Mononuclear cell (primary cell): ENCODE results near the gene ACD. TPM values are rescaled to one million over a fixed set of nuclear protein-coding genes. Genes with fewer than 3 reads are reported as not detected.

ENCODE experiments used
- H3K27me3 ChIP-seq: 2 replicates; pipeline ENCODE4 v1.6.0; 2011; ENCODE audit warnings: low read length, control low read depth; ENCODE audit not compliant: insufficient read depth
- H3K4me1 ChIP-seq: 2 replicates; pipeline ENCODE4 v1.5.1; 2011; ENCODE audit warnings: mild to moderate bottlenecking, low read length, control low read depth; ENCODE audit not compliant: insufficient read depth
- H3K4me3 ChIP-seq: 2 replicates; pipeline ENCODE4 v1.5.1; 2011; ENCODE audit warnings: mild to moderate bottlenecking, low read length, moderate library complexity
- H3K9me3 ChIP-seq: 2 replicates; pipeline ENCODE4 v1.5.1; 2011; ENCODE audit warnings: low read depth, mild to moderate bottlenecking, control low read depth, low read length
- total RNA-seq: library from RNA; depleted of rRNA; stranded (reverse); fragments of >200 nt; gene quantifications from one replicate; pipeline ENCODE4 v1.2.3, GENCODE V29; 2012

The ACD gene
- total RNA-seq, 1 donor, result 12.7 TPM

- peaks cover 47% of the 10 kb centered on the region for H3K4me1 ChIP-seq
- H3K9me3 ChIP-seq, result no peaks in the 10 kb centered on the region
- no peak overlapping the region for H3K4me3 ChIP-seq
- no peaks in the 10 kb centered on the region for H3K27me3 ChIP-seq
Observed at GRCh38 chr16:67668495-67669157, 8.6 kb upstream of the ACD start.

DNA sequence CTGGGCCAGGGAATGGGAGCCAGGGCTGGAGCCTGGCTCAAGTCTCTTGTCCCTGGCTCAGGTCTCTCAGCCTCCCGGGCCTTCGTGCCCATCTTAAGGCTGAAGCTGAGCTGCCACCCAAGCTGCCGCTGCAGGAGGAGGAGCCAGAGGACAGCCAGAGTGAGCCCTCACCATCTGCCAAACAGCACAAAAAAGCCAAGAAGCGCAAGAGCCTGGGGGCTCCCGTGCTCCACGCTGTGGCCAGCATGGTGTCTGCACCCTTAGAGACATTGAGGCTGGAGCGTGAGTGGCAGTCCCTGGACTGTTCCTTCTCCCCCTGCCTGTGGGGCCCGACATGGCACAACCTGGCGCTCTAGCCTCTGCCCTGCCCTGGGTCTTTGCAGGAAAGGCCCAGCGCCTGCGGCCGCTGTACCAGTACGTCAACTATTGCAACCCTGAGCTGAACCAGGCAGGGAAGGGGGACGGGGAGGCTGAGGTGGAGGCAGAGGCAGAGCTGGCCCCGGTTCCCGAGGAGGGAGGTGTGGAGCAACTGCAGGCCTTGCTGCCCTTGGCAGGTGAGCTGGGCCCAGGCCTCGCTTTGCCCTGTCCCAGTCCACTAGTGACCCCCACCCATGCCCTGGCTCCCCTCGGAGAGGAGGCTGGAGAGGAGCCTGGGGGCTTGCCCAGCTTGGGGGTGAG, 7.9 kb upstream of the ACD start:
- Histone ChIP-seq H3K27me3 (no peaks in the 10 kb centered on the region), H3K9me3 (no peaks in the 10 kb centered on the region), H3K4me1 (peaks cover 40% of the 10 kb centered on the region), H3K4me3 (no peak overlapping the region)

DNA sequence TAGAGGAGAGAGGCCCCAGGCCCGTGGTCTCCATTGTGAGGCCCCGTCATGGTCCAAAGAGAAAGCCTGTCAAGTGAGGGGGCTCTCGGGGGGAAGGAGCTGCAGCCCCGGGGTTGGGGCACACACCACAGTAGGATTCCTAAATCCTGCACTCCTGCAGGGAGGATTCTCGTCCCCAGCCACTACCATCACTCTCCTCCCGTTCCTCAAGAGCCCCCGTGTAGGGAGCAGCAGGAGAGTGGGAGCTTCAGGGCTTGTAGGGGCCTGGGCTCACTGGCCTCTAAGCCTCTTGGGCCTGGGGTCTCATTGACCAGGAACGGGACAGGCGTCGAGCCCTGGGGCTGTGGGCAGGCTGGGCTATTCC, 7.4 kb upstream of the ACD start:
- H3K4me1 ChIP-seq, result peaks cover 38% of the 10 kb centered on the region
- H3K4me3 ChIP-seq, result peak overlapping the region; percentile 79
- no peaks in the 10 kb centered on the region for H3K9me3 ChIP-seq

GRCh38 chr16:67666559-67667452, 6.7 kb upstream of the ACD start, which contains the start of the genes C16orf86 and ENKD1:
Gene C16orf86 (plus strand): TSS chr16:67666814. CDS start chr16:67666971, 157 bp downstream.
Gene ENKD1 (minus strand): TSS chr16:67666750. CDS start chr16:67666442, 308 bp downstream.
- peak within 1 kb of the TSS; percentile 79 for H3K4me3 ChIP-seq
- peaks cover 38% of the 10 kb centered on the region for H3K4me1 ChIP-seq
- no peaks in the 10 kb centered on the region for H3K27me3 ChIP-seq
- H3K9me3 ChIP-seq, result no peaks in the 10 kb centered on the region

More for the DNA sequence above, 7.4 kb upstream of the ACD start:
- H3K27me3 ChIP-seq, result no peaks in the 10 kb centered on the region

DNA sequence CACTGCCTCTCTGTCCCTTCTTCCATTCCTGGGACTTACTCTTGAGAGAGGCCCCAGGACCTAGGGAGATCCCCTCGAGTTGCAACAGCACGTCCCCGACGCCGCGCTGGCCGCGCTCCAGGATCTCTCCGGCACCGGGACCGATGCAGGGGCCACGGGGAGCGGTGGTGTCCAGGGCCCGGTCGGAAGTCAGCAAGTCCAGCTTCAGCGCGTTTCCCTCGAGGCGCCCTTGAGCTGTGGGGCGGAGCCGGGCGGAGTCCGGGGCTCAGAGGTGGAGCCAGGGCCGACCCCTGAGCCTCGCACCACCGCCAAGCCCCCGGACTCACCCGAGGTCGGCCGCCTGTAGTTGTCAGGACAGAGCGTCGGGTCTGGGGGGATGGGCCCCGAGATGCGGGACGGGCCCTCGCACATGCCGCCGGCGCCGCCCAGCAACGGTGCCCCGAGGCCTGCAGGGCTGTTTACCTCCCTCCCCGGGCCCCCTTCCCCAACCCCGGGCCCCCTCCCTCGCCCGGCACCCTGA, 6.0 kb upstream of the ACD start:
- Histone ChIP-seq H3K27me3 (no peaks in the 10 kb centered on the region), H3K4me3 (peak overlapping the region; percentile 79), H3K9me3 (no peaks in the 10 kb centered on the region), H3K4me1 (peaks cover 44% of the 10 kb centered on the region)

- H3K9me3 ChIP-seq, result no peaks in the 10 kb centered on the region
- H3K4me1 ChIP-seq, result peaks cover 46% of the 10 kb centered on the region
- no peak overlapping the region for H3K4me3 ChIP-seq
- no peaks in the 10 kb centered on the region for H3K27me3 ChIP-seq
Observed at GRCh38 chr16:67665598-67665997, 5.5 kb upstream of the ACD start.

DNA sequence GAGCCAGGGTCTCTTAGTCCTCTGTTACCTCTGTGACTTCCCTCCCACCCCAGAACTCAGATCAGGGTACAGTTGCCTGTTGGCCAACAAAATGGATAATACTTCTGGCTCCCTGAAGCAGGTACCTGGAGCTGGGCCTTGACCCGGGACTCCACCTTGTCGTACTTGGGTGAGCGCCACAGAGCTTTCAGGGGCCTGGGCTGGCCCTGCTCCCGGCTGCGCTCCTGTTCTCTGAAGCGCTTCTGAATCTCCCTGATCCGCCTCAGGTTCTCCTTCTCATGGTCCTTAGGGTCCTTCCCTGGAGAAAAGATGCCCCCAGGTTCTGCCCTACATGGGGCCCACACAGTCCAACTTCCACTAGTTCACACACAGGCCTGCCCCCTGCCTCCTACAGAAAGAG, 4.8 kb upstream of the ACD start:
- H3K9me3 ChIP-seq, result no peaks in the 10 kb centered on the region
- no peak overlapping the region for H3K4me3 ChIP-seq
- H3K4me1 ChIP-seq, result peaks cover 46% of the 10 kb centered on the region
- H3K27me3 ChIP-seq, result no peaks in the 10 kb centered on the region

DNA sequence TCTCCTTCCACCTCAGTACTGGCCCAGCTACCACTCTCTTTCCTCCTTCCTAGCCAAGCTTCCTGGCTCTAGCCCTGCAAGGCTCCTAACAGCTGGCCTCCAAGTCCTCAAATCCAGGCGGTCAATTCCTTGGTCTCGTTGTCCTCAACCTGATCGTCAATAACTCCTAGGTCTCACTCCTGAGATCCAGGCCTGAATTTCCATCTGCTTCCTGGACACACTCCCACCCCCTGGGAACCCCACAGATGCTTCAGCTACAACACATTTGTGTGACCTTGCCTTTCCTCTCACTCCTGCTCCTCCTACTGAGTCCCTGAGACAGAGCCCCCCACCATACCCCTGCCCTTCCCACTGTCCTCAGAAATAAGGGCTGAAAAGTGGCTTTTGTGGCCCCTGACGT, 4.2 kb upstream of the ACD start:
- peaks cover 49% of the 10 kb centered on the region for H3K4me1 ChIP-seq

DNA sequence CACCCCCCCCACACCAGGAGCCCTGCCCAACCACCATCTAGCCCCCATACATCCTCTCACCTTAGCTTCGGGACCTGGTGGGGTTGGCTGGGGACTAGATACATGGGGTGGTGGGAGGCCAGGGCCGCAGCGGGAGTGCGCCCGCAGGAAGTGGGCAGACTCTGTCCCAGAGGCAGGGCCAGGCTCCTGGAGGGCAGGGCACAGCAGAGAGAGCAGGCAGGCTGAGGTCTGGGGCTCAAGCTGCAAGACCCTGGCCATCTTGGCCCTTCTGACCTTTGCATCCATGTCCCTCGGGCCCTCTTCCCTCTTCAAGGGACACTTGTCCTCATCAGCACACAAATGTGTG, 3.8 kb upstream of the ACD start:
- no peak overlapping the region for H3K4me3 ChIP-seq
- H3K27me3 ChIP-seq, result no peaks in the 10 kb centered on the region
- peaks cover 49% of the 10 kb centered on the region for H3K4me1 ChIP-seq
- H3K9me3 ChIP-seq, result no peaks in the 10 kb centered on the region

More for the DNA sequence above, 4.2 kb upstream of the ACD start:
- H3K4me3 ChIP-seq, result no peak overlapping the region
- H3K27me3 ChIP-seq, result no peaks in the 10 kb centered on the region
- H3K9me3 ChIP-seq, result no peaks in the 10 kb centered on the region

GRCh38 chr16:67663151-67663876, 3.3 kb upstream of the ACD start:
- Histone ChIP-seq H3K9me3 (no peaks in the 10 kb centered on the region), H3K4me1 (peaks cover 46% of the 10 kb centered on the region), H3K4me3 (no peak overlapping the region), H3K27me3 (no peaks in the 10 kb centered on the region)

DNA sequence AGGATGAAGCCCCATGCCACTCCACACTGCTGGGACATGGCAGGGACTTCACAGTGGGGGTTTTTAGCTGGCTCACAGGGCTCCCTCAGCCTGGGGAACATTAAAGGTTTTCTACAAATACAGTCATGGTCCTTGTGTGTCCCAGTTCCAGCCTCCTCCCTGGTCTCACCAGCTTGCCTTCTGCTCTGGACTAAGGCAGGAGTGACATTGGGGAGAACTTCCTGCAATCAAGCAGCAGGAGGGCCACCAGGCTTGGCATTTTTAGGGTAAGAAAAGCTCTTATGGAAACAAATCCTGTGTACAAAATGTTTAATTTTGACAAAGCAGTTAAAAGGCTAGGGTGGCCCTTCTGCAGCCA, 2.6 kb upstream of the ACD start:
- no peaks in the 10 kb centered on the region for H3K27me3 ChIP-seq
- no peaks in the 10 kb centered on the region for H3K9me3 ChIP-seq
- H3K4me3 ChIP-seq, result no peak overlapping the region
- H3K4me1 ChIP-seq, result peaks cover 40% of the 10 kb centered on the region

GRCh38 chr16:67661886-67662652, 2.0 kb upstream of the ACD start:
- Histone ChIP-seq H3K4me1 (peaks cover 34% of the 10 kb centered on the region), H3K27me3 (no peaks in the 10 kb centered on the region), H3K4me3 (no peak overlapping the region), H3K9me3 (no peaks in the 10 kb centered on the region)

- no peaks in the 10 kb centered on the region for H3K27me3 ChIP-seq
- H3K4me3 ChIP-seq, result peak overlapping the region; percentile 93
- H3K4me1 ChIP-seq, result peaks cover 30% of the 10 kb centered on the region
- no peaks in the 10 kb centered on the region for H3K9me3 ChIP-seq
Observed at GRCh38 chr16:67661101-67661761, 1.2 kb upstream of the ACD start.
